ENCODE data around the gene FLT1.

Gene FLT1

DNA sequence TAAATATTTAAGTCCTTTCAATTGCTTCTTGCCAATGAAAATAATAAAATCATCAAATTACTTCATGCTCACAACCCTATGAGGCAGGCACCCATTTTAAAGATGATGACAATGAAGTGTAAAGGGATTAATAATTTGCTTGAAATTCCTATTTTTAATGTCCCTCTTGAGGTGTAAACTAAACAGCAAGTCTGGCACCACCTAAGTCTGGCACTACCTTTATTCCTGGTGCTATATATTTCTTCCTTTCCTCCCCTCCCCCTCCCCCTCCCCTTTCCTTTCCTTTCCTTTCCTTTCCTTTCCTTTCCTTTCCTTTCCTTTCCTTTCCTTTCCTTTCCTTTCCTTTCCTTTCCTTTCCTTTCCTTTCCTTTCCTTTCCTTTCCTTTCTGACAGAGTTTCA, 42.2 kb downstream of the FLT1 start:
- no peak for DNase-seq

GRCh38 chr13:28451482-28452217, 43.3 kb downstream of the FLT1 start:
- DNase-seq, result no peak

DNA sequence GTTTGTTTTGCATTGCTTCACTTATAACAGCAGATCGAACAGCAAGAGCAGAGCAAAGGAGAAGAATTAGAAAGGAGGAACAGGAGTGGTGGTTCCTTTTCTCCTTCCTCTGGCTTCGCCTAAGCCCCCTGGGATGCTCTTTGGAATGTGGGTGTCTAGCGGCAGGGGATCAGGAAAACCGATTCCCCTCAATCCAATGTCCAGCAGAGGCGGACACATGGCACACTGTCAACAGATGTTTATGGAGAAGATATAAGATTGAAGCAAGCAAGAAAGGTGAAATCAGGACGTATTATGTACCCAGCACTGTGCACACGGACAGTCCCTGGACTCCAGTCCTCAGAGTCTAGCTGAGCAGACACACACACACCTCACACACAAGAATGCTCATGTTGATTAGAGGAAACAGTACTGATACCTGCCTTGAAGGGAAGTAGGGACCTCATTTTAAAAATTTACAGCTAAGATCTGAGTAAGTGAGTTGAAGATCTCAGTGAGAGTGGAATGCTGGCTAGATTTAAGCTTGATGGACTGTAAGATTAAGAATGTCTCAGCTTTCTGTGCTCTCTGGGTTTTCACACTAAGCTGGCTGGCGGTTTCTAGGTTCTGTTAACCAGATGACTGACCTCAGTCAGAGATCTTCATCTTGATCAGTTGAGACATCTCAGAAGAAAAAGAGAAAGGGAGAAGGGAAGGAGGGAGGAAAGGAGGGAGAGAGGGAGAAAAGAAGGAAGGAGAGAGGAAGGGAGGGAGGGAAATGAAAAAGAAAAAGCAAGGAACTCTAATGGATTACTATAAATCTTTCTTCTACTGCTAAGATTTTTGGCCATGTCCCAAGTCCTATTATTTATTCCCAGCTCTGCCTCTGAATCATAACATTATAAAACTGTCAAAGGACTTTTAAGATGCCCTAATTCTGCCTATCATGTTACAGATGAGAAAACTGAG, 44.8 kb downstream of the FLT1 start:
- DNase-seq, result no peak

- no peak for DNase-seq
Observed at GRCh38 chr13:28448651-28449358, 46.1 kb downstream of the FLT1 start.

DNA sequence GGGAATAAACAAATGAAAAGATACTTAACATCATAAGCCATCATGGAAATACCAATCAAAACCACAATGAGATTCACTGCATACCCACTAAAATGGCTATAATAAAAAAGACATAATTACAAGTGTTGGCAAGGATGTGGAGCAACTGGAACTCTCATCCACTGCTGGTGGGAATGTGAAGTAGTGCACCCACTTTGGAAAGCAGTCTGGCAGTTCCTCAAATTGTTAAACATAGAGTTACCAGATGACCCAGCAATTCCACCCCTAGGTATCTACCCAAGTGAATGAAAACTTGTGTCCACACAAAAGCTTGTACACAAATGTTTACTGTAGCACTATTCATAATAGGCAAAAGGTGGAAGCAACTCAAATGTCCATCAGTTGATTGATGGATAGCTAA, 46.9 kb downstream of the FLT1 start:
- DNase-seq, result no peak

DNA sequence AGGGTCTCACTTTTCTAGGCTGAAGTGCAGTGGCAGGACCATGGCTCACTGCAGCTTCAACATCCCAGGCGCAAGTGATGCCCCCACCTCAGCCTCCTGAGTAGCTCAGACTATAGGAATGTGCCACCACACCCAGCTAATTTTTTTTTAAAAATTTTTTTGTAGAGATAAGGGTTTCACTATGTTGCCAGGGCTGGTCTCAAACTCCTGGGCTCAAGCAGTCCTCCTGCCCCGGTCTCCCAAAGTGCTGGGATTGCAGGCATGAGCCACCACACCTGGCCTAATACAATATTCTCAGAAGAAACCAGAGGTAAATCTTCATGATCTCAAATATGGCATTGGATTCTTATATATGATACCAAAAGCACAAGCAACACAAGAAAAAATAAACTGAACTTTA, 47.7 kb downstream of the FLT1 start:
- no peak for DNase-seq

GRCh38 chr13:28442839-28443238, 52.1 kb downstream of the FLT1 start:
- DNase-seq, result no peak

GRCh38 chr13:28441529-28441928, 53.4 kb downstream of the FLT1 start:
- no peak for DNase-seq

DNA sequence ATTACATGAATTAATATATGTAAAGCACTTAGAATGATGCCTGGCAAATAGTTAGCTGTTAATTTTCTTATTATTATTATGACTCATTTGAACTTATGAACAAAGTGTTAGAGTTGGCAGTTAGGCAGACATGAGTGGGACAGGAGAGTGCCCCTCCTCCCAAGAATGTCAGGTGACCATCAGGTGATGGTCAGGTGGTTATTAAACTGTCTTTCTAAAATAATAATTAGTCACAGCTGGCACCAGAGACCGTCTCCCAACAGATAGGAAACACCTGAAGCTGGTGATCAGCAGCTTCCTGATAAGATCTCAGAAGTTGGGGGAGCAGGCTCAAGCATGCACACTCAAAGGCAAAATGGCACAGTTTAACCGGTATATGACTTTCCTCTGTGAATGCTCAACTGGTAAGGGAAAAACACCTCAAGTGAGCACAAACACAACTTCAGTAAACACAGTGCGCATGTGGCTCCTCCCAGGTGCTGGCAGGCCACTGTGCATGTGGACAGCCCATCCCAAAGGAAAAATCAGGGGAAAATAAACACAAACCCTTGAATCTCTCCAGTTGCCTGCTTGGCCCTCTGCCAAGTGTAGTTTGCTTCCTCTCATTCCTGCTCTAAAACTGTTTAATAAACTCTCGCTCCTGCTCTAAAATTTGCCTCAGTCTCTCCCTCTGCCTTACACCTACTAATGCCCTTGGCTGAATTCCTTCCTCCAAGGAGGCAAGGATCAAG, 54.0 kb downstream of the FLT1 start:
- DNase-seq, result no peak

DNA sequence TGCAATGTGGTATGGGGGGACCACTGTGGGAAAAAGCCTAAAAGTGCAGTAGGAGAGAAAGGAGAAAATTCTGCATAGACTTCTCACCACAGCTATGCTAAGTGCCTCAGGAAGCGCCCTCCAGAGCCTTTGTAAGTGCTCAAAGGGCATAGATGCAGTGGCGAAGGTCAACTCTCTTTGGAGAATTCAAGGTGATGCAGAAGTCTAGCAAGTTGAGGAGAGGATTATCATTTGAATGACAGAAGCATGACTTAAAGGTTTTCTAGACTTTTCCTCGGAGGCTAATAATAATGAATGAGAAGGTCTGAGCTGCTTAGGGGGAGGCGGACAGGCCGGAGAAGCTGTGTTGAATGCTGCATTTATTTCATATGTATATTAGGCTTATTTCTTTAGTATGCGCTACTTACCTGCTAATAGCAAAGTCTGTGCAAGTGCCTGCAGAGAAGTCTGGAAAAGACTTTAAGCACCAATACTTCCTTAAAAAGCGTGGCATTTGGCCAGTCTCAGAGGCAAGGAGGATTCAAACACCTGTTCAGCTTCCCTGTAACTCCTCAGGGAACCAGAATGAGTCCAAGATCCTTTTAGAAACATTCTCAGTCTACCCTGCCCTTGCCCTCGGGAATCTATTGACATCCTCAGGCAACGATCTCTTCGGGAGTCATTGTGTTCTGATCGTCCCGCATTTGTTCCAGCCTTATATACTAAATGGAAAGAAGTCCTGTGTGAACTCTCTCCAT, 56.2 kb downstream of the FLT1 start:
- no peak for DNase-seq

GRCh38 chr13:28438067-28438466, 56.9 kb downstream of the FLT1 start:
- no peak for DNase-seq

- no peak for DNase-seq
Observed at GRCh38 chr13:28435917-28436316, 59.0 kb downstream of the FLT1 start.

GRCh38 chr13:28434926-28435325, 60.0 kb downstream of the FLT1 start:
- no peak for DNase-seq

DNA sequence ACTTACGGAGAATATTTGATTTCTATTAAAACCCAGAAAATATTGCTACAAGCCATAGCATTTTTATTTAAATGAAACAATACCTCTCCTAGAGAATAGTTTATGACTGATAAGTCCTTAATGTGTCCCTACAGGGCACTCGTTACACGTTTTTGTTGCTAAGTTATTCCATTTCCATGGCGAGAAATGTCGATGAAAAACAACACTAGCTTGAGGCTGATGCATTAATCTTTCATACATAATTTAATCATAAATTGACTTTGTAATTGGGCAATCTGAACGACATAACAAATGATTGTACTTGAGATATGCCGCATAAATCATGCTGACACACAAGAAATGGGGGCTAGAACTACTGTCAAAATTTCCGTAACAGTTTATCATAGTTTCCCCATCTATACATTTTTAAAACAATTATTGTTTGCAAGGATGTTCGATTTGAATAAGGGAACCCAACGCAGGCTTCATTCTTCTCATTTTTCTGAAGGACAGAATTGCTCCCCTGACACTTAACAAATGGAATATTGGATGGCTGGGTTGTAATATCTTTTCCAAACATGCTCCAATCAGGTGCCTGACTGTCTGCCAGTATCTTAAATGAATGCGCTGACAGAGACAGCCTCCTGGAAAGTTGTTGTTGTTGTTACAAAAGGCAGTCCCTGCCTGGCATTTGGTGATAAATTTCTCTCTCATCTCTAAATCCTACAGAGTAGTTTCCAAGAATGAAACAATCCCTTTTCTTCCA, 61.9 kb downstream of the FLT1 start:
- DNase-seq, result no peak

DNA sequence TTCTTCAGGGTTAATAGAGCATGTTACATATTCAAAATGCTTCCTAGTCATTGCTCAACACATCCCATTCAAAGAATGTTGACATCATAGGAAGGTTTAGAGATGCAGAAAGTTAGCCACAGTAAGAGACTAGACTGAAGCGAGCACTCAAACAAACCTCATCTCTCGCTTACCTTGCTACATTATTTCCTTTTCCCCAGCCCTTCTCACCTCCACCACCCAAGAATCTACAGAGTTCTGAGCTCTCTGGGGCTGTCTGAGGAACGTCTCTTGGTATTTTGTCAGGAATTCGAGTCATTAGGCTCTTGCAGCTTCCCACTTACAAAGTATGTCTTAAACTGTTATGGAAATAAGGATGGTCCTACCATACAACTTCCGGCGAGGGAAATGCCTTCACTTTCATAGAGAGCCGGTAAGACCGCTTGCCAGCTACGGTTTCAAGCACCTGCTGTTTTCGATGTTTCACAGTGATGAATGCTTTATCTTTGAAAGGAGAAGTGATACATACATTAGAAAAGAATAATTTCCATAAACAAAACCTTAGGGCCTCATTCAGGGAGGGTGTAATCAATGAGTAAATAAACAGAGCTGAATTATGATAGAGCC, 65.1 kb downstream of the FLT1 start:
- no peak for DNase-seq

- no peak for DNase-seq
Observed at GRCh38 chr13:28429096-28429495, 65.8 kb downstream of the FLT1 start.

DNA sequence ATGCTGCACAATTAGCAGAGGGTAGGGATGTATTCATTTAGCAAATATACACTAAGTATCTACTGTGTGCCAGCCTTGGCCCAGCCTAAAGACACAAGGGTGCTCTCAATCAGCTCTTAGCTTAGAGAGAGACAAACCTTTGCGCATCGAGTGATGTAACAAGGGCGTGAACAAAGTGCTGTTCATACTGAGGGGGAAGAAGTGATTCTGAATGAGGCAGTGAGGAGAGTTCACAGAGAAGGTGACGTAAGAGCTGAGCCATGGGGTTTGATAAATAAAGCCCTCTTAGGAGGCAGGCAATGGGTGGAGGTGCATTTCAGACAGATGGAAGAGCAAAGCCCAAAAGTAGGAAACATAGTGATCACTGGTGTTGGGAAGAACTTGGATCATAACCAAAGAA, 68.5 kb downstream of the FLT1 start:
- DNase-seq, result no peak

GRCh38 chr13:28425793-28426192, 69.1 kb downstream of the FLT1 start:
- no peak for DNase-seq

DNA sequence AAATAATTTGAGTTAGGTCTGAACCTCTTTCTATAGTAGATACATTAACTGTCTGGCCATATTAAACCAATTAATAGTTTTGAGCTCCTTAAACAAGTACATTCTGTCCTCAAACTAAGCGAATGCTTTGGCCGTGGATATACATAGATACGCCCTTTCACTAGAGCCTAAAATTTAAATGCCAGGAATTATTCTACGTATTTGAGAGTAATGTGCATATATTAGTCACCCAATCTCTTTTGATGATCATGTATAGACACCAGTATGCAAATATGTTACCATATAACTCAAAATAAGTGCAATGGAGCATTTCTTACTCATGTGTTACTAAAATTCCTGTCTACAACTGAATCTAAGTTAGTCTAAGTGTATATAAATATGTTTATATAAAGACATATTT, 70.4 kb downstream of the FLT1 start:
- no peak for DNase-seq

DNA sequence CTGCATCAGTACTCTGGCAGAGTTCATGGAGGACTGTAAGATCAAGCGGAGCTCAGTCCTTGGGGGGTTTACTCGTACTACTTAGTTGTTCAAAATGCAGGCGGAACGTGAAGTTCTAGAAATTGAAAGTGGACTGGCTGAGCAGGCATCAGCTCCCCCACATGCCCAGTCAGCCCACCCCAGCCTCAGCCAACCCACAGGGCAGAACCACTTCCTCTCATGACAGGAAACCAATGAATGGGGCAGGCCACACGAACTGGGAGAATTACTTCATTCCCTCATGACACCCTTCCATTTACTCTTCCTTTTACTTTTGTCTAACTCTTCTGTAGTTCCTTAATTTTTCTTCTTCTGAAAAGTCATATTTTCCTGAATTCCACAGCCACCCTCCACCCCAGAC, 71.9 kb downstream of the FLT1 start:
- DNase-seq, result no peak
